ENCODE data around the gene HES7. TPM values are rescaled to one million over a fixed set of nuclear protein-coding genes. Genes with fewer than 3 reads are reported as not detected.

HES7 gene
- total and polyA plus RNA-seq, 9 of the 15 experiments (the other 6 are each of a cell fraction or from before 2014, with no cell fraction given) = 0.03 to 1.7 (median 0.14) TPM; not detected in 1

- TF ChIP-seq REST (IDR thresholded peaks at IDR 0.05; ENCODE audit: borderline replicate concordance) = 0 out of 2 replicates have a peak, but pooled peaks have one; percentile 18
- TF ChIP-seq REST (CRISPR knock-in tag; IDR thresholded peaks at IDR 0.05; ENCODE audit: low read depth) = no peak
- TF ChIP-seq THRAP3 (IDR thresholded peaks at IDR 0.05; ENCODE audit: borderline replicate concordance) = peak; percentile 99
- no peak; the same call in 1 of the 2 replicates for TF ChIP-seq TFAP4 (CRISPR knock-in tag; IDR thresholded peaks at IDR 0.05; ENCODE audit: borderline replicate concordance)
- no peak for TF ChIP-seq NR4A1 (CRISPR knock-in tag; IDR thresholded peaks at IDR 0.05)
- peak; percentile 56; the same call in 1 of the 2 replicates for TF ChIP-seq NR4A1 (tag; IDR thresholded peaks at IDR 0.05)
- peak; percentile 90 for TF ChIP-seq ZNF436 (CRISPR knock-in tag; IDR thresholded peaks at IDR 0.05)
- TF ChIP-seq BHLHE40 (IDR thresholded peaks at IDR 0.05; ENCODE audit: low read length) = peak; percentile 86
Measured at GRCh38 chr17:8173056-8173870, 49.4 kb upstream of the HES7 start (continued).

All from K562 (cell line).